Inferior parietal cortex (tissue), 1 donor: ENCODE data around the gene FBN3.

Source experiments
- DNase-seq: peaks from one replicate; pipeline ENCODE4 v3.0.0-alpha.2; 2016; ENCODE audit errors: extremely low spot score

Gene FBN3

GRCh38 chr19:8089664-8090601, 59.5 kb downstream of the FBN3 start:
- DNase-seq, result no peak

GRCh38 chr19:8088752-8089663, 60.4 kb downstream of the FBN3 start:
- DNase-seq, result no peak

- no peak for DNase-seq
These were observed 61.5 kb downstream of the FBN3 start for GRCh38 chr19:8087876-8088275.

GRCh38 chr19:8086849-8087248, 62.5 kb downstream of the FBN3 start:
- no peak for DNase-seq

GRCh38 chr19:8085598-8086408, 63.6 kb downstream of the FBN3 start:
- DNase-seq, result peak; percentile 5

GRCh38 chr19:8084152-8084551, 65.2 kb downstream of the FBN3 start:
- no peak for DNase-seq

- DNase-seq, result no peak
These were observed 66.3 kb downstream of the FBN3 start for GRCh38 chr19:8083141-8083540.

GRCh38 chr19:8081569-8082550, 67.5 kb downstream of the FBN3 start:
- DNase-seq, result no peak

GRCh38 chr19:8080832-8081231, 68.6 kb downstream of the FBN3 start:
- DNase-seq, result no peak

GRCh38 chr19:8079988-8080387, 69.4 kb downstream of the FBN3 start:
- no peak for DNase-seq

- DNase-seq, result no peak
These were observed 74.0 kb downstream of the FBN3 start for GRCh38 chr19:8075158-8076074.

GRCh38 chr19:8074501-8074900, 74.9 kb downstream of the FBN3 start:
- no peak for DNase-seq

- no peak for DNase-seq
These were observed 77.5 kb downstream of the FBN3 start for GRCh38 chr19:8071912-8072311.

- no peak for DNase-seq
These were observed 80.1 kb downstream of the FBN3 start for GRCh38 chr19:8069096-8069973.

GRCh38 chr19:8065875-8066261, 83.5 kb downstream of the FBN3 start:
- no peak for DNase-seq

GRCh38 chr19:8064911-8065874, 84.2 kb downstream of the FBN3 start:
- DNase-seq, result no peak
